Measurements from ENCODE around the gene DPY19L2. TPM values are rescaled to one million over a fixed set of nuclear protein-coding genes. Genes with fewer than 3 reads are reported as not detected.
"Not testable (repeated sequence)": the region's sequence is repeated elsewhere in the genome, so short reads cannot be mapped to it uniquely, and the experiment has no call there.

The DPY19L2 gene
- total RNA-seq, 3 donors from 2014 or later = 1.5 to 3.0 (median 2.3) TPM

GRCh38 chr12:63529641-63530040 lies 138.7 kb downstream of the DPY19L2 start:
- not testable (repeated sequence) for ATAC-seq; H3K27me3 Mint-ChIP-seq (ENCODE audit: low read depth); H3K4me1 Mint-ChIP-seq (ENCODE audit: low read depth); DNase-seq; H3K36me3 Mint-ChIP-seq (ENCODE audit: insufficient read depth); H3K9me3 Mint-ChIP-seq; H3K4me3 Mint-ChIP-seq

- H3K27me3 Mint-ChIP-seq (ENCODE audit: low read depth) = no peaks in the 10 kb centered on the region
- no peaks in the 10 kb centered on the region for H3K4me1 Mint-ChIP-seq (ENCODE audit: low read depth)
- H3K4me3 Mint-ChIP-seq = no peak overlapping the region
Observed at GRCh38 chr12:63525831-63526230, 142.5 kb downstream of the DPY19L2 start.

DNA sequence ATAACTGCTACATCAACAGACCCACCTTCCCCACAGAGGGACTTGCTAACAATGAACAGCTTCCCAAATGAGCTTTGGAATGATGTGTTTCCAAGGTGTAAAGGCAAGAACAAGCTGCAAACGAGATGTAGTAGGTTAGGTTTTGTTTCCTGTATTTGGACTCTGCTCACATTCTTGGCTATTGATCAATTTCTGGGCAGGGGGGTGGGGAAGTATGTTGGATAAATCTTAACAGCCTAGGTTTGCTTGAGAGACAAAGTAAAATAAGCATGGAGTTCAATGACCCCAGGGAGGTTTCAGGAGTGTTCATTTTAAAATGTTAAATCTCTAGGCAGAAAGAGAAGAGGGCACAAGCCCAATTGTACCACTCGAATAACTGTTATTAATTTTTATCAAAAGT lies 146.6 kb downstream of the DPY19L2 start:
- DNase-seq (no peak), ATAC-seq (no peak)
- Mint-ChIP-seq H3K9me3 (no peaks in the 10 kb centered on the region), H3K4me1 (ENCODE audit: low read depth) (no peaks in the 10 kb centered on the region), H3K36me3 (ENCODE audit: insufficient read depth) (no peaks in the 10 kb centered on the region), H3K27me3 (ENCODE audit: low read depth) (no peaks in the 10 kb centered on the region), H3K4me3 (no peak overlapping the region)

More at GRCh38 chr12:63525831-63526230, 142.5 kb downstream of the DPY19L2 start:
- ATAC-seq = no peak
- no peaks in the 10 kb centered on the region for H3K9me3 Mint-ChIP-seq
- no peaks in the 10 kb centered on the region for H3K36me3 Mint-ChIP-seq (ENCODE audit: insufficient read depth)
- DNase-seq = no peak

Other genes with a start within 250 kb of the DPY19L2 start
- 10 to 100 TPM; 23.8 to 29.7 (median 27.1) TPM for gene RXYLT1, start 111.4 kb upstream of the DPY19L2 start, total RNA-seq
- gene SRGAP1, start 176.2 kb upstream of the DPY19L2 start, total RNA-seq = under 1 TPM; 0.27 to 0.74 (median 0.33) TPM

All from activated T-cell treated with anti-CD3 and anti-CD28 coated beads, Interleukin-2, amount 50 U/mL, for 4 hours (primary cell).